NCI-H1105 treated with DMSO at 0.1 percent for 48 hours (cell line): Measurements from ENCODE around the gene BICDL1.
A peak's percentile ranks its signal among the peaks of the same experiment; 100 is the strongest.

Source experiments
- DNase-seq: peaks from one replicate; lab custom pipeline; 2025; lab: John Stamatoyannopoulos, UW

The BICDL1 gene

DNA sequence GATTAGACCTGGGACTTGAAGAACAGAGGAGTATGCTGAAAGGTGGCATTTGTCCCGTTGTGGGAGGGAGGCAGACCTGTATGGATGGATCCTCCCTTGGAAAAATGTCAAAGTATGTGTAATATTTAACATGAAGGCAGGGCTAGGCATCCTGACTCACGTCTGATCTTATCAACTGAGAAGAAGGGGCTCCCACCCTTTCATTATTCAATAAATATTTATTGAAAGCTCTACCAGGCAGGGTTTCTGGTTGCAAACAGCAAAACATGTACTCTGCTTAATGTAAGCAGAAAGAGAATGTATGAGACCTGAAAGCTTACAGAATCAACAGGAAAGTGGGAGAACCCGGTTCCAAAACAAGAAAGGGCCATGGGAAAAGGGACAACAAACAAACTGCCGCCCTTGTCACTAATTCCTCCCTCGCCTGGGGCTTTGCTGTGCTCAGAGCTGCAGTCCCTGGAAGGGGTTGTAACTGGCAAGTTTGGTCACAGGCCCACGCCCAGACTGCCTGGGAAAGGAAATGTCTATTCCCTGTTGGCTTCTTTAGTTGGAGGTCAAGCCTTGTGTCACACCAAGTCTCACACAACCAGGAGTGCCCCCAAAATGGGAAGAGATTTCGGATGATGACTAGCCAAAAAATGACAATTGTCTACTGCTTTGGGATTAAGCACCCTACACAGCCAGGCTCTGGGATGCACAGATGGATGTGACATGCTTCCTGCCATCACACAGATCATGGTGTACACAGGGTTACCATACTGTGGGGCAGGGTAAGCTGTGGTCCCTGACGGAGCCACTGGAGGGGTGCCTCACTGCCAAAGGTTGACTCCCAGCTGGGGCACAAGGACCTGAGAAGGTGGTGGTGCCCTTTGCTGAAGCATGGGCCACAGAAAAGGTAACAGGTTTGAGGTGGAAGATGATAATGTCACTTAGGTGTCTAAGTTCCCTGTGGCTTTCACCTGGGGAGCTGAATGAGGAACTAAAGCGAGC lies 90.7 kb downstream of the BICDL1 start:
- no peak for DNase-seq

DNA sequence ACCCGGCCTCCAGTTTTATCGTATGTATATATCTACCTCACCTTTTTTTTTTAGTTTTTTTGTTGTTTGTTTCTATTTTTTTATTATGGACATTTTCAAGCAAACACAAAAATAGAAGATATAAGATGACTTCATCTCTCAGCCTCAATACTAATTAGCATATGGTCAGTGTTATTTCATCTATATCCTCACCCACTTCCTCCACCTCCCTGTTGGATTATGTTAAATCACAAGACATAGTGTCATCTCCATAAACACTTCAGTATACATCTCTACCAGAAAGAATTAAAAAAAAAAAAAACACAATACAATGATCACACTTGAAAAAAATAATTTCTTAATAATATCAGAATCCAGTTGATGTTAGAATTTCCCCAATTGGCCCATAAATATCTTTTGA lies 92.6 kb downstream of the BICDL1 start:
- DNase-seq, result no peak

- DNase-seq, result no peak
Observed at GRCh38 chr12:120085920-120086645, 97.0 kb downstream of the BICDL1 start.

DNA sequence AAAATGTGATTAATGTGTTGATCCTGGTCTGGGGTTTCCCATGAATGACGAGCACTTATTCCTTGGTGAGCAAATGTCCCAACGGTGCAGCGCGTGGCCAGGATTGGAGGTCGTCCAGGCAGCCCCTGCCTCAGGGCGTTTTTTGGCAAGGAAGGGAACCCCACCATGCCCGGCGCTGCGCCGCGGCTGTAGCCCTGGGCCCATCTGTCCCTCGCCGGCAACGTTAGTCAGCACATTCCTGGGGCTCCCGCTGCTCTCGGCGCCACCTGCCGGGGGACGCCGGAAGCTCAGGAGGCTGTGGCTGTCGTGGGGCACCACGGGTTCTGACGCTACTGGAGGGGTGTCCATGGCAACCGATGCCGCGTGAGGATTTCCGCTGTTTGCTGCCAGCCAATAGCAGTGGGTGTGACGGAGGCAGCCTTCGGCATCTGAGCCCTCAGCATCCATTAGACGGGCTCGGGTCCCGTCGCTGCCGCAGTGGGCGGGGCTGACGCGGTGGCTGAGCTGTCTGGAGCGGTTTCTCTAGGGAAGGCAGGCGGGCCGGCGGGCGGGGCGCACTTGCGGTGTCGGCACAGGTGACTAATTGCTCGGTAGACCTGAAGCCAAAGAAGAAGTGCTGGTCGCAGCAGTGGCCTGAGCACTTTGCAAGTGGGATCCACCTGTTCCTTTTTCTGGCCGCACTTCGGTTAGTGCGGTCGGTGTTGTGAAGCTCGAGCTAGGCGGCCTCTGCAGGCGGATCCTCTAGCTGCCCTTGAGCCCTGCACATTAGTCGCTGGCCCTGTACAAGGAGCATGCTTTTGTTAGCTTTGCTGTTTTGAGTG lies 98.0 kb downstream of the BICDL1 start:
- DNase-seq, result peak; percentile 99

DNA sequence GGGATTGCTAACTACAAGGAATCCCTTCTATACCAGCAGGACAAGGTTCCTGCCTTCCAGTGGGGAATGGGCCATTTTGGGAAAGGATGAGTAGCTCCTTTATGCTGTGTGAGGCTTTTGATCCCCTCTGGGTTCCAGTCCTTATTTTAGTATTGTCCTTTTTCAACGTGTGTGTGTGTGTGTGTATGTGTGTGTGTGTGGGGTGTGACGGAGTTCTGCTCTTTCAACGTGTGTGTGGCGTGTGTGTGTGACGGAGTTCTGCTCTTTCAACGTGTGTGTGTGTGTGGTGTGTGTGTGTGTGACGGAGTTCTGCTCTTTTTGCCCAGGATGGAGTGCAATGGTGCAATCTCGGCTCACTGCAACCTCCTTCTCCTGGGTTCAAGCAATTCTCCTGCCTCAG lies 100.1 kb downstream of the BICDL1 start:
- no peak for DNase-seq

GRCh38 chr12:120089796-120090195 lies 100.8 kb downstream of the BICDL1 start:
- no peak for DNase-seq

DNA sequence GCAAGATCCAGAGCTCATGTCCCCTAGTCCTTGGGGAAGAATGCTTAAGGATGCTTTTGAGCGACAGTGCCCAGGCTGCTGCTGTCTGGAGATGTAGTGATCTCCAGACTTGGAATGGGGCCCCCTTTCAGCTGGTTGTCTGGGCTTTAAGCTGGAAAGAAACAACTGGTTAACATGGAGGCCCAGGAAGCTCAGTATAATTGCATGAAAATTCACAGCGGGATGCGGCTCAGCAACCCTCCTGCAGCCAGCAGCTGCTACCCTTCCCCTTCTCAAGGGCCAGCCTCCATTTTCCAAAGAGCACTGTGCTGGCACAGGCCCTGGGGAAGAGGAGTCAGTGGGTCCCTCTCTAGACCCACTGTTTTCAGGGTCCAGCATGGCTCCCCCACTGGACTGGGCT lies 101.2 kb downstream of the BICDL1 start:
- no peak for DNase-seq

GRCh38 chr12:120090626-120091295 lies 101.7 kb downstream of the BICDL1 start:
- DNase-seq, result no peak

DNA sequence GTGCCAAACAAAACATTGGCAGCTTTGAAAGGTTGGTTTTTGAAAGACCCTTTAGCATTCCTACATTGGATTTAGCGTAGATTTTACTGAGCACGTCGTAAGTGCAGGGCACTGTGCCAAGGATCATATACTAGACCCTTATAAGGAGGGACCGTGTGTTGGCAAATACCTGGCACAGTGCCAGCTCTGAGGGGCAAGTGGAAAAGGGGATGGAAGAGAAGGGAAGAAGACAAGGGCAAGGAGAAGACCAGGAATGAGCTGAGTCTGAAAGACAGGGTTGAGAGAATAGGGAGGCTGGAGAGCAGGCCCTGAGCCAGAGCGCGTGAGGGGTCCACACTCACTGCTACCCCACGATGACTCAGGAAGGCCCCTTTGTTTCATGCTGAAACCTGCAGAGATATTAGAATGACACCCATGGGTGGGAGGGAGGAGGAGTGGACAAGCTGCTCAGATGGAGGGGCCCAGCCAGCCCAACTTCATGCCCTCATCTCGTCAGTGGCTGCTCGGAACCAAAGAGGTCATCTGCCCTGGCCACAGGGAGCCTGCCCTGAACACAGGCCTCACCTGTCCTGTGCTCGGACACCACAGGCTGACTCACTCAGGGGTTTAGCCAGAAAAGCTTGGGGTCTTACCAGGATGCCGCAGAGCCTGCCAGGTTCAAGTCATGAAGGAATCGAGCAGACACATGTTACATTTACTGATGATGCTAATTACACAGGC lies 102.5 kb downstream of the BICDL1 start:
- peak; percentile 16 for DNase-seq

DNA sequence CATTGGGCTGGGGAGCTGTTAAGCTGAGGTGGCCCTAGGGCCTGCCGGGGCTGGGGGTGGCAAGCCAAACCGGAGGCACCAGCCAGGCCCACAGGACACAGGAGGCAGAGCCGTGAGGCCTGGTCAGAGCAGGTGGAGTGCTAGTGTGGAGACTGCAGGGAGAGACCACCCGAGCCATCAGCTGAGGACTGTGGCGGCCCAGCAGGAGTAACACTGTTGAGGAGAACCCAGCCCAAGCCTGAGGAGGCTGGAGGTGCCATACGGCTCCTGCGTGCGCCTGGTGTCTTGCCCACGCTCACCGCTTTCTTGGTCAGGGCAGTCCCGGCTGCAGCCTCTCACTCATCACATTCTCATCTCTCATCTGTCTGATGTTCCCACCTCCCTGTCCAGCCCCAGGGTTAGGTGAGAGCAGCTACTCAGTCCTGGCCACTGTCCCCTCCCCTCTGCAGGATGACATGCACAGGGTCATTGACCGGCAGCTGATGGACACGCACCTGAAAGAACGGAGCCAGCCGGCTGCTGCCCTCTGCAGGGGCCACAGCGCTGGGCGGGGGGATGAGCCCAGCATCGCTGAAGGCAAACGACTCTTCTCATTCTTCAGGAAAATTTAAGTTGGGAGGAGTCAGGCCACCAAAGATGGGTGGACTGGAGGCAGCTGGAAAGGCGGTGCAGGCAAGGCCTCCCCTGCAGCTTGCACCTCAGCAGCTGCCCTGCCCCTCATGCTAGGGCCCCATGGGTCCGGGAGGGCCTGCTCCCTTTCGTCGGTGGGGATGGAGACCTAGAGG lies 103.7 kb downstream of the BICDL1 start:
- no peak for DNase-seq

DNA sequence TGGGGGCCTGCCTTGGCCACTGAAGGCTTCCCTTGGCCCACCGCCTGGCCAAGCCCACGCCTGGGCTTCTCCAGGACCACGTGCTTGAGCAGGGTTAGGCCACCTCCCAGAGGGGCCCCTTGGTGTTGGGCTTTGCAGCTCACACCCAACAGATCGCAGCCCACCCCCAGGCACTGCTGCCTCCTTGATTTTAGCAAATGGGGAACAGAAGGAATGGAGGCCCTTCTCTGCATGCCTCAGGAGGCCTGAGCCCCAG lies 104.2 kb downstream of the BICDL1 start:
- DNase-seq, result no peak

- peak; percentile 8 for DNase-seq
Observed at GRCh38 chr12:120093592-120094355, 104.7 kb downstream of the BICDL1 start.

- DNase-seq, result no peak
Observed at GRCh38 chr12:120094485-120094884, 105.4 kb downstream of the BICDL1 start.

- DNase-seq, result no peak
Observed at GRCh38 chr12:120095331-120095730, 106.3 kb downstream of the BICDL1 start.

DNA sequence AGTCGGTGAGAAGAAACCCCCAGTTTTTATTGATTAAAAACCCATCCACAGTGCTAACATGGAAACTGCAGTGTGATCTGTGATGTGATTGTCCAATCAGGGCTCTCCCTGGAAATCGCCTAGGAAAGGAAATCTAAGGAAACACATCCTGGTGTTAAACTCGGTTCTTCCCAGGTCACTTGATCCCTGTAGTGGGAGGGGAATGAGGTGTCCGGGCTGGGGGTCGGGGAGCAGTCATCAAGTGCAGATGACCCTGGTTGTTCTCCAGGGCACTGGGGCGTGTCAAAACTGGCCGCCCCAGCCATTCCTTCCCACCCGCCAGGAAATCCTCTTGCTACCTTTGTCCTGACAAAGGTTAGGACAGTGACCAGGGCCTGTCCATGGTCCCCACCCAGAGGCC lies 106.7 kb downstream of the BICDL1 start:
- DNase-seq, result no peak

DNA sequence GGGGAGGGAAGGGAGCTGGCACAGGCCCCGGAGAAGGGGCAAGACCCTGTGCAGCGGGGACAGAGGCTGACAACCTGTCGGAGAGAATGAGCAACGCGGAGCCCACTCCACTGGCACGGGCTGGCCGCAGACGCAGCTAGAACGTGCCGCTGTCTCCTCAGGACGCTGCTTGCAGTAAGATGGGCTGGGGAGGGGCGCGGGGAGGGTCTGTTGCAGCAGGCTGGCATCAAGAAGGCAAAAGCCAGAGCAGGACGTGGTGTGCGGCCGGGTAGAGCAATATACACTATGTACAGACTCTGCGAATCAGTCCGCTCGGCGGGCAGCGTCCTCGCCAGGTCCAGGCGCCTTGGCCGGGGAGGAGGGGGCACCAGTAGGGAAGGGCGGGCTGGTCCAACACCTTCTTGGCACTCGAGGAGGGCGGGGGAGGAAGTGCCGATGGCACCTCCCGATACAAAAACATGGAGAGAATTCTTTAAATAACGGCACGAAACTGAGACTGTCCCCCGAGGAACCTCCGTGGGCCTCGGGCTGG lies 107.7 kb downstream of the BICDL1 start:
- DNase-seq, result no peak

DNA sequence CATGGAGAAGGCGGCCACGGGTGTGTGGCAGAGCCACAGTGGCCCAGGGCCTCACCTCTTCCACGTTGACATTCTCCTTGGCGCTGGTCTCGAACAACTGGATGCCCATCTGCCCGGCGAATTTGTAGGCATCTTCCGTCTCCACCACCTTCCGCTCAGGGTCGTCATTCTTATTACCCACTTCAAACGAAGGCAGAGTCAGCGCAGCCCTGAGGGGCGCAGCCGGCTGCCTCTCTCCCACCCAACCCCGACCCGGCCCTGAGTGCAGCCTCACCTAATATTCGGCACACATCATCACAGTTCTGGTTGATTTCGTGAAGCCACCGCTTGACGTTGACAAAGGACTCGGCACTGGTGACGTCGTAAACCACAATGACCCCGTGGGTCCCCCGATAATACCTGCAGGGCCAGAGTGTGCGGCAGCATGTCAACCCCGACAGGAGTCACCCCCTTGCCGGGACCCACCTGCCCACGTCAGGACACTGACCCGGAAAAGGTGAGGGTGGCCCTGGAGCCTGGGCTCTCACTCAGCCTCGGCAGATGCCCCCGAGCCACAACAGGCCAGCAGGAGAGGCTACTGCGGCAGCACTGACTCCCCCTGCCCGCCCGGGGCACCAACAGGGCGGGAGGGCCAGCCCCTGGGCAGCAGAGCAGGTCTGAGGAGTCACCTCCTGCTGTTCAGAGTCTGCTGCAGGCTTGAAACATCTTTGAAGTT lies 109.9 kb downstream of the BICDL1 start:
- DNase-seq, result no peak

- DNase-seq, result no peak
Observed at GRCh38 chr12:120099738-120100137, 110.7 kb downstream of the BICDL1 start.

DNA sequence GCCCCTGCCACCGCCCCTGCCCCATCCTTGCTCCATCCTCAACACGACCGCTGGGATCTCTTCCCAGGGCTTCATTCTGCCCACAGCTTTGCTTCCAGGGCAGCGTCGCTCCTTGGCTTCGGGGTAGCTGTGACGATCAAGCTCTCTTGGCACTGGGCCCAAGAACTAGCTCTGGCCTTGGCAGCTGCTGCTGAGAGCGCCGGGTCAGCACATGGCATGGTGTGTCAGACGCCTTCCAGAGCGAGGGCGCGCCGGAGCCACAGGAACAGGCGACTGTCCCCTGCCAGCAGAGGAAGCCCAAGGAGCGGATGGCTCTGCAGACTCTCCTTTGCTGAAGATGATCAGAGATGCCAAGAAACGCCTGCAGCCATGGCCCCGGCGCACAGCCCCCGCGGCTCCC lies 111.6 kb downstream of the BICDL1 start:
- DNase-seq, result peak; percentile 84
